NCI-H2196 treated with DMSO at 0.1 percent for 48 hours (cell line): ENCODE measurements around the gene COMMD6.
"Not testable (repeated sequence)": the region's sequence is repeated elsewhere in the genome, so short reads cannot be mapped to it uniquely, and the experiment has no call there.

ENCODE experiments used
- DNase-seq: peaks from one replicate; lab custom pipeline; 2025; ENCODE audit not compliant: unreplicated experiment; lab: John Stamatoyannopoulos, UW

Gene COMMD6

DNA sequence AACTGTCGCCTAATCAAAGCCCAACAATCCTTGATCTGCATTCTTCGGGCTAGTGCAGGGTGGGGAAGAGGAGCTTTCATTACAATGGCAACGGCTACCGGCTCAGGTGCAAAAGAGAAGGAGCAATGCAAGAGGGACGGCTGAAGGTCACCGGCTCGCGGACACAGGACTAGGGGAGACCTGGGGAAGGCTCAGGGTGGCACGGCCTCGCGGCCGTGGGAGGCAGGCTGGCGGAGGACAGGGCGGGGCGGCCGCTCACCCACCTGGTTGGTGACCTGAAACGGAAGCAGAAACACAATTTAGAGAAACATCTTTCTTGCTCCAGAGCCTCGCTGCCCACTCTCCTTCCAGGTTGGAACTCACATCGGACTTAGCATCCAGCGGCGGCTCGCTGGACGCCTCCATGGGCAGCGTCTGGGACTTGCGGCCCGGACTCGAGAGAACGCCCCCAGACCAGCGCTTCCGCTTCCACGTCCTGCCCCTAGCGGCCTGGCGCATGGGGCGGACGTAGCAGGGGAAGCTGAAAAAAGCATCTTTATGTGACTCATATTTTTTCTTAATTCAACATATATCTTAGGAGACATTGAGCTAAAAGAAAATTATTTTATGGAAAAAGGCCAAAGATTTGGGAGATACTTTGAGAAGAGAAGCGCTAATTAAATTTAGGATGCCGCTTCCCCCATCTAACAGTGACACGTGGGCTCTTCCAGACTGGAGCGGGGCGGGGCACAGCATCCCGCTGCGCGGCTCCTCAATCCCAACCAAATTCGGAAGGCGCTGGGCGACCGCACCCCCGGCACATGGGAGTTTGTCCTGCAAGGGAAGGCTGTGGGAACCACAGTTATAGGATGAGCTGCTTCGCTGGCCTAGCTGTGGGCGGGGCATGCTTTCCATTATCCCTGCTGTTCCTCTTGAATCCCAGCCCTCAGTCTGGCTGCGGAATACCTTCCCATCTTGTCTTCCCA, at the start of gene COMMD6:
TSS of gene COMMD6 (minus strand) at position 441 of the 965 bp plus-strand sequence. CDS start at position 405, 36 bp downstream.
- DNase-seq, result peak; percentile 39

DNA sequence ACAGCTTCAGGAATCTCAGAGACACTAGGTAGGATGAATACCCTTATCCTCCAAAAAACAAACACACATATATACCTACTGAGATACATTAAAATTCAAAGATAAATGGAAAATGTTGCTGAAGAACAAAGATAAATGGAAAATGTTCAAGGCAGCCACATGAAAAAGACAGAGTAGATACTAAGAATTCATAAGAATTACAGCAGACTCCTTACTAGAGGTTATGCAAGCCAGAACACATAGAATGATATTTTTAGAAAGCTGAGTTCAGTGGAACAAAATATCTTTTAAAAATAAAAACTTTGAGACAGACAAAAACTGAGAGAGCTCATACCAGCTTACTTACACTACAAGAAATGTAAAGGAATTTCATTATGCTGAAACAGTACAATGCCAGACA, 47.5 kb upstream of the COMMD6 start:
- DNase-seq, result no peak

DNA sequence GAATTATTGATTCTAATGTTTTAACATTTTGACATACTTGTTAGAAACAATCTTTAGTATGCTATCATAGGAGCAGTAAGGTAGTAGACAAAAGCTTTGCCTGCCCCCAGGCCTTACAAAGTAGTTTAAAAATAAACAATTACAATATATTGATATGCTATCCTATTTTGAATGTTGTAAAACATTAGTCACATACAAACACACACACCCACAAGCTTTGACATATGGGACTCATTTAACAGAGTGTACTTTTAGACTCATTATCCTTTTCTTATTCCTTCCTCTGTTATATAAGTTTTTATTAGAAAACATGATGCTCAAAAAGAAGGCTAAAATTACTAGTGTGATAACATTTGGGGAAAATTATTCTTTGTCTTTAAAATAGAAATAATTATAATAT, 45.5 kb upstream of the COMMD6 start:
- no peak for DNase-seq

DNA sequence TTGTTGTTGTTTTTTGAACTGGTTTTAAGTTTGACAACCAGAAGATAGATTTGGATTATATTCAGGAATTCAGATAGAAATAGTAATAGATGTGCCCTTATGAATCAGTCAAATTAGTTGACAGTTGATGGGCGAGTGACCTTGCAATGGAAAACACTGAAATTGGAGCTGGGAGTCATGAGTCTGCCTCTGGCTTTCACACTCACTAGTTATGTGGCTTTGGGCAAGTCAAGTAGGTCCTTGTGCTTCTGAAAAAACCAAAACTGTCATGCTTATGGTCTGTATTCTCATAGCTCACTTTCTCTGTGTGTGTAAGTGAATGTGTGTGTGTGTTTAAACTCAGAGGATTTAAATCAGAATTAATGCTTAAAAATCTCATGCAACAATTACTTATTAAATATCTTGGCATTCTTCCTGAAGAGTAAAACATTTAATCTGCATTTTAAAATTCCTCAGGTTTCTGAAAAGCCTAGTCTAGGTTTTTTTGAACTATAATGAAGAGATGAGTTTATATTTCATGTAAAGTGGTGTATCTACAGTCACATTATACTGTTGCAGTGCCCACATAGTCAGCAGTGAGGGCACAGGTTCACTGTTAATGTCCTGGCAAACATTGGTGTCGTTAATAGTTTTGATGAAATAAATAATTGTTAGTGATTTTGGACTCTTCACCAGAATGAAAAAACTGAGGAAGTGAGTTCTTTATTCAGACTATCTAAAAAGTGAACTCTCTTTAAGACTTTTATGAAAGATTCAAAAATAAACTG, 44.4 kb upstream of the COMMD6 start:
- no peak for DNase-seq

DNA sequence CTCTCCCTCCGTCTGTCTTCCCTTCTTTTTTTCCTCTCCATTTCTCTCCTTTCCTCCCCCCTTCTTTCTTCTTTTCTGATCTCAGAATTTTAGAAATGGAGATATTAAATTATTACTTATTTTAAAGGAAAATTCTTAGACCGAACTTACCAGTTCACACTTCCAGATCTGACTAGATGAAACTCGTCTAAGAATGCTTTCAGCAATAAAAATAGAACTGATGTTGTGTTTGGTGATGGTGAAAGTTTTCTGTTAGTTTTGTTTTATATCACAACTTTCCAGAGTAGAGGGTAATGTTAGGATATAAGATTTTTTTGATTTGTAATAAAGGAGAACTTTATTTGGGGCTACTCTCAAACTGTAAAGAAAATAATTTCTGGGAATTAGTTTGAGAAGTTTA, 41.9 kb upstream of the COMMD6 start:
- DNase-seq, result no peak

DNA sequence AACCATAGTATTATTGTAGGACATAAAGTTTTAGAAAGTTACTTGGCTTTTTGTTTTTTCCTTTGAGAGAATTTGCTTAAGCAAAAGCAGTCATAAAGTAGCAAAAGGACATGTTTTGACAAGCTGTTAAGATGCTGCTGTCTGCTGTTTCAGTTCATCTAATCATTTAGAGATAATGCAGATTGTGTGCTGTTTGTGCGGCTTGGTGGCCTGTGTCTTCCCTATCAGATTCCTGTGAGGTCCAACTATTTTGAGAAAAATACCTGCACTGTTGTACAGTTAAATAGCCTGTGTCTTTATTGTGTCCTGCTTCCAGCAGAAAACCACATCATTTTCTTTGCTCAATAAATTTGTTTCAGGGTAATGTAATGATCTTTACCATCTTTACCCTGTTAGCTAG, 31.9 kb upstream of the COMMD6 start:
- DNase-seq, result no peak

DNA sequence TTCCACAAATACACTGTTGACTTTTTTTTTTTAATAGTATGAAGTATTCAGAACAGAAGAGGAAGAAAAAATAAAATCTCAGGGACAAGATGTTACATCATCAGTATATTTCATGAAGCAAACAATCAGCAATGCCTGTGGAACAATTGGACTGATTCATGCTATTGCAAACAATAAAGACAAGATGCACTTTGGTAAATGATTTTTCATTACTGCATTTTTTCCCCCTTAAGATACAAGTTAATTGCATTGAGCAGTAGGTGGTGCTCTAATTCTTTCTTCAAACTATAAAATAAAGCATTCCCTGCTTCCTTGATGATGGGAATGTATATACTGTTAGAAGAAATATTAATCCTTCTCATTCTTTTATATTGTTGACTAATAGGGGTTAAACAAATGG, 29.0 kb upstream of the COMMD6 start:
- DNase-seq, result no peak

DNA sequence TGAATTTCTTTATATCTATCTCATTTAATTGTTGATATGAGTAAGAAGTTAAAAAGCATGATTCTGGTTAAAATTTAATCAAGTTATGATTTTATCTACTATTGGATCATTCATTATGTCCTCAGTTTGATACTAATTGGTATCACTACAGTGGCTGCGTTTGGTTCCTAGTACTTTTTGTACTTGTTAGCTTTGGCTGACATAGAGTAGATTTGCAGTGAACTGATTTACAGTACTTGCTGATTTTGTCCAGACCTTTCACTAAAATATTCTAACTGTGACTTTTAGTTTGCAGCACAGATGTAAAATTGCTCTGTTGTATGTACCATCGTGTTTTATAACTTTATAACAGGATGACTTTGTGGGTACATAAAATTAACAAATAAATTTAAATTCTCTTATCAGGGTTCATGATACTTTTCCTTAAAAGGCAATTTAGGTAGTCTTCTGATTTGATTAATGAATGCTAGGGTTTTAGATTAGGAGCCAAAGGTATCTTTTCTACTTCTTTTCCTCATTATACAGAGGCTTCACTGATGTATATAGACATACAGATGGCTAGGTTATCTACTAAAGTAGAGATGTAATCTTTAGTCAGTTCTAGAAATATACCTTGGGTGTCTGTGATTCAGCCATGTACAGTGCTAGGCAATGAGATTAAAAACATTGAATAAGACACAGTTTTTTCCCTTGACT, 20.7 kb upstream of the COMMD6 start:
- no peak for DNase-seq

DNA sequence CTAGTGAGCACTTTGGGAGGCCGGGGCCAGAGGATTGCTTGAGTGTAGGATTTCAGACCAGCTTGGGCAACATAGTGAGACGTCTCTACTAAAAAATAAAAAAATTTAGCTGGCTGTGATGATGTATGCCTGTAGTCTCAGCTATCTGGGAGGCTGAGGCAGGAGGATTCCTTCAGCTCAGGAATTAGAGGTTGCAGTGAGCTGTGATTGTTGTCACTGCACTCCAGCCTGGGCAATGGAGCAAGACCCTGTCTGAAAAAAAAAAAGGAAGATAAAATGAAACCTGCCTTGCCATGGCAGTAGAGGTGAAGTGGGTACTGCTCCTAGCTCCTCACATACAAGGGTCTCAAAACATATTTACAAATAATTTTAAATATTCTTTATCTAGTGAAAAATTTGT, 19.3 kb upstream of the COMMD6 start:
- DNase-seq, result no peak

DNA sequence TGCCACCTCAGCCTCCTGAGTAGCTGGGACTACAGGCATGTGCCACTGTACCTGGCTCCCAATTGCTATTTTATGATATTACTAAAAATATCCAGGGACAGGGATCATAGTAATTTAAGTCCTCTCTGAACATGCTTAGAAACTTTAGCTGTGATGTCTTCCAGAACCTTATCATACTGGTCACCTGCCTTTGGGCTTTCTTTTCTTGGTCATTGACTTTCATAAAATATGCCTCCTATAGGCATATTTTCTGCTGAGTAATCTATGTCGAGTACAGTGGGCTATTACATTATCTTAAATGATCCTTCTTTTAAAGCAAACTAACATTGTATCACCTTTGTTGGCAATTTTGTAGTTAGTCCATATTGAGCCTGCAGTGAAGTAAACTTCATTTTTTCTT, 18.2 kb upstream of the COMMD6 start:
- DNase-seq, result no peak

DNA sequence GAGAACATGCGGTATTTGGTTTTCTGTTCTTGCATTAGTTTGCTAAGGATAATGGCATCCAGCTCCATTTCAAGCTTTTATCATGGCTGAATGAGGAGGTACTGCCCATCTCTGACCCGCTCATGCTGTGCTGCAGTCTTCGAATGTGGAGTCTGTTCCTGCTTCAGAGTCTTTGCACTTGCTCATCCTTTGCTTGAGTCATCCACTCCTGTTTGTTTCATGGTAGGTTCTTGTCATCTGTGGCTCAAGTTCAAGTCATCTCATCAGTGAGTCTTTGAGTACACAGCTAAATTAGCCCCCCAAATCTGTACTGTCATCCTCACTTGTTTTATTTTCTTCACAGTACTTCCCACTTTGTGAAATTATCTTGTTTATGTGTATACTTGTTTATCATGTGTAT, 17.3 kb upstream of the COMMD6 start:
- DNase-seq, result no peak

DNA sequence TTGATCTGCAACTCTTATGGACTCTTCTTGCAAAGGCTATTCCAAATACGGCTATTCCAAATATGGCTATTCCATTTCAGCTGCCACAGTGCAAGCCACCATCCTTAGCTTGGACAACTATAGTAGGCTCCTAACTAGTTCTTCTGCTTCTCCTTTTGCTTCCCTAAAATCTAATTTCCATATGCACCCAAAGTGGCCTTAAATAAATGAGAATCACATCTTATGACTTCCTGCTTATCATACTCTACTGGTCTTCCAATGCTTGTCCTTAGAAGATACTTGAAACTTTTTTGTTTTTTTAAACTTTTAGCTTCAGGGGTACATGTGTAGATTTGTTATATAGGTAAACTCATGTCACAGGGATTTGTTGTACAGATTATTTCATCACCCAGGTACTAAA, 16.8 kb upstream of the COMMD6 start:
- no peak for DNase-seq

DNA sequence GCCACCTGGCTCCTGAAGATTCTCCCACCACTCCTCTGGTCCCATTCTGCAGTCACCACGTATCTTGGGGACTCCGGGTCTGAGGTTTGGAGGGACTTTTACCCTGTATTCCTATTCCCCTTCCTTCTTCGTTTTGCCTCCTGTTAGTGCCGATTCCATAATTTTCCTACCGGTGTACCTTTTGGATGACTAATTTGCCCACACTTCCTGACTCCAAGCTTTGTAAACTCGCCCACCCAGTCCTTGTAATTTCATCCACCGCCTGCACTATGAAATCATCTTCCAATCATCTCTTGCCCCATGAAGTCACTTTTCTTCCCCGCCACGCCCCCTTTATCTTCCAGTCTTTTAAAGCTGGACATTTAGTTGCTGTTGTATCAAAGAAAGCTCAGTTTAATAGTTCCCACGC, 12.5 kb upstream of the COMMD6 start:
- DNase-seq, result no peak

DNA sequence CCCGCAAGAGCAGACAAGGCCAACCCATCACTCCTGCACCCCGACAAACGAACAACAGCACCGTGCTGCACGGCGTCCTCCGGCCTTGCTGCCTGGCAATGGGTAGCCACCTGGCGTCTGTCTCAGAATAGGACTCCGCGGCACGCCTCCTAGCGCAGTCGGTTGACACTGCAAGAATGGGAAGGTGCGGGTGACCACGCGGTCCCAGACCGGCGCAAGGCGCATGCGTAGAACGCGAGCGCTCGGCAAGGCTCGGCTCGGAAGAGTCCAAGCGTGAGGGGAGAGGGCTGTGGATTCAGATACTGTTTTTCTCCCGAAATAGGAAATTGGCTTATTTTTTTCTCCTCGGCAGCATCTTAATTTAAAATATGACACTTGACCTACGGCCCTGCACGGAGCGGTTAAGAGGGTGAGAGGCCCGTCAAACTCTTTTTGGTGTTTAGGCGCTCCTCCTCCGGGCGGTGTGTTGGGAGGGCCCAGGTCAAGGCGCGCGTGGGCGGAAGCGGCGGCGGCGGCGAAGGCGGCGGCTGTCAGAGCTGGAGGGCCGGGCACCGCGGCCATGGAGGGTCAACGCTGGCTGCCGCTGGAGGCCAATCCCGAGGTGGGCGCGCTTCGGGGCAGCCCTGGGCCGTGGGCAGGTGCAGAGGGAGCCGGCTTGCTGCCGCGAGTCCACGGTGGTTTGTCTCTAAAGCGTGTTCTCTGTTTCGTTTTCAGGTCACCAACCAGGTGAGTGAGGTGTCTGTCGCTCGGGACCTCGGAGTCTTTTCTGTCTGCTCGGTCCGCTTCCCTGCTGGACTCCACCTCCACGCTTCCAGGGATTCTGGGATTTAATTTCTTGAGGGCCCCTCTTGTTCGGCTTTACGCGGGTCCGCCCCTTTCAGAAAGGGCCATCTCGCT, 11.9 kb upstream of the COMMD6 start, which contains the start of gene UCHL3:
TSS of gene UCHL3 (plus strand) at position 530 of the 897 bp plus-strand sequence. CDS start at position 560, 30 bp downstream.
- peak; percentile 54 for DNase-seq

DNA sequence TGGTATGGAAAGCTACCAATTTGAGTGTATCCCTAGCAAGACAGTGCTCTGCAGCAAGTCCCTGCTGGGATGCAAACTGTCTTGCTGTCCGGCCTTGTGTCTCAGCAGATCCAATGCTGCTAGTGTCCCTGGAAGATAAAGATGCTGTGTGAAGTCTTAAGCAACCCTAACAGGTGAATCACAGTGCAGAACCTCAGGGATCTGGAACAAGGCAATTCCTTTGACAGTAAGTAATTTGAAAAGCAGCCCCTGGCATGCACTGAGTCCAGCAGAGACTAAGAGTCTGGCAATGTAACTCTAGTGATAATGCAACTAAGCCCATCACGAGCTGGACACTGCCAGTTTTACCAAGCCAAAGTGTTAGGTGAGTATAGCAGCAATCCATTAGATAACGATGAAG, 10.3 kb upstream of the COMMD6 start:
- DNase-seq, result no peak

DNA sequence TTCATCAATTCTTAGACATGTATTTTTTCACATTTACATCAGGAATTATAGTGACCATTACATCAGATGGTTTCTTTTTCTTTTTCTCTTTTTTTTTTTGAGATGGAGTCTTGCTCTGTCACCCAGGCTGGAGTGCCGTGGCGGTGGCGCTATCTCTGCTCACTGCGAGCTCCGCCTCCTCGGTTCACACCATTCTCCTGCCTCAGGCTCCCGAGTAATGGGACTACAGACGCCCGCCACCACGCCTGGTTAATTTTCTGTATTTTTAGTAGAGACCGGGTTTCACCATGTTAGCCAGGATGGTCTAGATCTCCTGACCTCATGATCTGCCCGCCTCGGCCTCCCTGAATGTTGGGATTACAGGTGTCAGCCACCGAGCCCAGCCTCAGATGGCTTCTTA, 7.7 kb upstream of the COMMD6 start:
- not testable (repeated sequence) for DNase-seq

DNA sequence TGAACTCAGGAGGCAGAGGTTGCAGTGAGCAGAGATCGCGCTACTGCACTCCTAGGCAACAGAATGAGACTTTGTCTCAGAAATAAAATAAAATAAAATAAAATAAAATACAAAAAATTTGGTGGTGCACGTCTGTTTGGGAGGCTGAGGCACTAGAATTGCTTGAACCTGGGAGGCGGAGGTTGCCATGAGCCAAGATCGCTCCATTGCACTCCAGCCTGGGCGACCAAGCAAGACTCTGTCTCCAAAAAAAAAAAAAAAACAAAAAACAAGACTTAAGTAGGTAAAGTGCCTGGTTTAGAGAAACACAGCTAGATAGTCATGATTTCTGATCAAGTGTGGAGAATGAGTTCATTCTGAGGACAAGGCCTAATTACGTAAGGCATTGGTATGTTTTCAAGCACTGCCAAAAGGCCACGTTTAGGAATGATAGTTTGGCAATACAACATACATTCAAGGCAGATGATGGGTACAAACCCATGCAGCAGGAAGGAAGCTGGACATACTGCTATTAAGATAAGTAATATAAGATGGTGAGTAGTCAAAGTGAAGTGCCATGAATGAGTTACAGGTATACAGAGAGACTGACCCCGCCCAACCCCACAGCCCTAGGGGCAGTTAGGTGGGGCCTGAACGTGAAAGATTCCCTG, 7.2 kb upstream of the COMMD6 start:
- DNase-seq, result no peak

DNA sequence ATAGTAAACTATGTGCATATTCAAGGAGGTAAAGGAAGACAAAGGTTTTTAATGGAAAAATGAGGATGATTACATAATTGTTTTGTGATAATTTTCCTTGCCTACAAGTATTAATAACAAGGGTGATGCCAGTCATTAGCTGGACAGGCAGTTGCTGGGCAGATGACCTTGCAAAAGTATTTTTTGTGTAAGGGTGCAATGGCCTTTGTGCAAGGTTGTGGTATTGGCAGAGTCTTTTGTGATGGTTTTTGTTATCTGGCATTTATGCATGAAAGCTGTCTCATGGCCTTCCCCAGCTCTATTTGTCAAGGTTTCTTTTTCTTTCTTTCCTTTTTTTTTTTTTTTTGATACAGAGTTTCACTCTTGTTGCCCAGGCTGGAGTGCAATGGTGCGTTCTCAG, 4.3 kb upstream of the COMMD6 start:
- DNase-seq, result no peak

DNA sequence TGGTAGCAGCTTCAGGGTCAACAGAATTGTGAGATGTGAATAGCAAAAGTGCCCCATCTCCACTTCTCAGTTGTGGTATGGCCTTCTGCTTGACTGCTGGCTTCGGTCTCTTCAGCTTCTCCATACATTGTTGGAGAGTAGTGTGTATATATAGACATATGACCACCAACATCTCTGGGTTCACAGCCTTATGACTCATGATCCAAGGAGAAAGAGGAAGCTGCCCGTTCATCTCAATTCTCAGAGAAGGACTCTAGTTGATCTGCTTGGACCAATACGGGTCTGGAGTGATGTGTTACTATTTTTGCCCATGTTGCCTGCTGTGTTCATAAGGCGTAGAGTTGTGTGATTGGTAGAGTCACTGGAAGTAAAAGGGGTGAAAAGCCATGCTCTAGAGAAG, 3.6 kb upstream of the COMMD6 start:
- DNase-seq, result no peak

DNA sequence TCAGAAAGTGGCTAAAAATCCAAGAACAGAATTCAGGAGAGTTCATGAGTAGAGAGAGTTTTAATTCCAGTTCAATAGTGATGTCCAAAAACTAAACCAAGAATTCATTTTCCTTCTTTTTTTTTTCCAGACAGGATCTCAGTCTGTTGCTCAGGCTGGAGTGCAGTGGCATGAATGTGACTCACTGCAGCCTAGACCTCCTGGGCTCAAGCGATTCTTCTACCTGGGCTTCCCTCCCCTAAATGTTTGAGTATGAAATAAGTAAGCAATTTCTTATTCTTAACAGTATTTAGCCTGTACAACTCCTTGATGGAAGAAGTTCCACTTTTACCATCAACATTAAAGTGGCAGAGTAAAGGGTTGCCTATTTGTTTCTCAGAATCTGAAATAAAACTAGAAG, 3.8 kb downstream of the COMMD6 start:
- no peak for DNase-seq
